Nephron (organoid): ENCODE measurements around the gene OTUD6A.

Source experiments
- H3K27ac Mint-ChIP-seq, 3 experiments: 2 replicates each; pipeline ENCODE4 v1.8.0; 2020; ENCODE audit warnings: mixed read lengths in 3 of 3, mild to moderate bottlenecking in 2 of 3, moderate library complexity in 1 of 3
- H3K27me3 Mint-ChIP-seq: 2 replicates; pipeline ENCODE4 v1.8.0; 2021; ENCODE audit warnings: low read depth, mild to moderate bottlenecking, moderate library complexity, mixed read lengths
- H3K36me3 Mint-ChIP-seq: 2 replicates; pipeline ENCODE4 v1.8.0; 2020; ENCODE audit warnings: low read depth, mixed read lengths
- H3K4me1 Mint-ChIP-seq: 2 replicates; pipeline ENCODE4 v1.8.0; 2020; ENCODE audit warnings: mixed read lengths
- H3K4me3 Mint-ChIP-seq, 3 experiments: 2 replicates each; pipeline ENCODE4 v1.8.0; 2020; ENCODE audit warnings: mild to moderate bottlenecking in 3 of 3, mixed read lengths in 3 of 3, moderate library complexity in 2 of 3
- H3K9me3 Mint-ChIP-seq: 2 replicates; pipeline ENCODE4 v1.8.0; 2020; ENCODE audit warnings: mixed read lengths
- CTCF ChIP-seq, 3 experiments: fragments of 200-600 bp; sonication (generic); IDR thresholded peaks; one replicate each; pipeline ENCODE4 v1.5.0; 2021; ENCODE audit warnings: antibody characterized with exemption in 3 of 3; ENCODE audit not compliant: unreplicated experiment in 3 of 3

OTUD6A gene

GRCh38 chrX:70025464-70025863 lies 36.8 kb upstream of the OTUD6A start:
- TF ChIP-seq CTCF (IDR thresholded peaks at IDR 0.05; ENCODE audit: unreplicated experiment in 3 of 3), result no peak
- H3K36me3 Mint-ChIP-seq, result no peaks in the 10 kb centered on the region
- H3K4me3 Mint-ChIP-seq, result no peak overlapping the region
- peaks cover 2% of the 10 kb centered on the region for H3K9me3 Mint-ChIP-seq
- no peaks in the 10 kb centered on the region for H3K27me3 Mint-ChIP-seq
- peak overlapping the region in 1 of 3 experiments; percentile 49 for H3K27ac Mint-ChIP-seq
- peaks cover 23% of the 10 kb centered on the region for H3K4me1 Mint-ChIP-seq

GRCh38 chrX:70026112-70026850 lies 36.0 kb upstream of the OTUD6A start:
- no peak for TF ChIP-seq CTCF (IDR thresholded peaks at IDR 0.05; ENCODE audit: unreplicated experiment in 3 of 3)
- Mint-ChIP-seq H3K4me3 (no peak overlapping the region), H3K36me3 (no peaks in the 10 kb centered on the region), H3K27me3 (no peaks in the 10 kb centered on the region), H3K4me1 (peaks cover 26% of the 10 kb centered on the region), H3K9me3 (peaks cover 2% of the 10 kb centered on the region), H3K27ac (peak overlapping the region in 1 of 3 experiments; percentile 49)

GRCh38 chrX:70026851-70027200 lies 35.4 kb upstream of the OTUD6A start:
- H3K27ac Mint-ChIP-seq, result no peak overlapping the region
- H3K9me3 Mint-ChIP-seq, result peaks cover 2% of the 10 kb centered on the region
- peaks cover 26% of the 10 kb centered on the region for H3K4me1 Mint-ChIP-seq
- H3K4me3 Mint-ChIP-seq, result no peak overlapping the region
- no peaks in the 10 kb centered on the region for H3K27me3 Mint-ChIP-seq
- no peaks in the 10 kb centered on the region for H3K36me3 Mint-ChIP-seq
- no peak for TF ChIP-seq CTCF (IDR thresholded peaks at IDR 0.05; ENCODE audit: unreplicated experiment in 3 of 3)

GRCh38 chrX:70029863-70030262 lies 32.4 kb upstream of the OTUD6A start:
- no peak overlapping the region for H3K4me3 Mint-ChIP-seq
- no peak for TF ChIP-seq CTCF (IDR thresholded peaks at IDR 0.05; ENCODE audit: unreplicated experiment in 3 of 3)
- no peaks in the 10 kb centered on the region for H3K36me3 Mint-ChIP-seq
- peaks cover 27% of the 10 kb centered on the region for H3K4me1 Mint-ChIP-seq
- H3K27ac Mint-ChIP-seq, result peak overlapping the region in 1 of 3 experiments; percentile 20
- peaks cover 2% of the 10 kb centered on the region for H3K9me3 Mint-ChIP-seq
- H3K27me3 Mint-ChIP-seq, result no peaks in the 10 kb centered on the region

- TF ChIP-seq CTCF (IDR thresholded peaks at IDR 0.05; ENCODE audit: unreplicated experiment in 3 of 3), result peak; percentile 56 to 66 (median 59)
- H3K4me3 Mint-ChIP-seq, result no peak overlapping the region
- H3K4me1 Mint-ChIP-seq, result peaks cover 25% of the 10 kb centered on the region
These were observed 31.9 kb upstream of the OTUD6A start for GRCh38 chrX:70030301-70030767.

GRCh38 chrX:70032792-70033191 lies 29.5 kb upstream of the OTUD6A start:
- no peak for TF ChIP-seq CTCF (IDR thresholded peaks at IDR 0.05; ENCODE audit: unreplicated experiment in 3 of 3)
- Mint-ChIP-seq H3K4me1 (peaks cover 15% of the 10 kb centered on the region), H3K27ac (peak overlapping the region in 1 of 3 experiments; percentile 1), H3K27me3 (peaks cover 4% of the 10 kb centered on the region), H3K36me3 (no peaks in the 10 kb centered on the region), H3K9me3 (peaks cover 2% of the 10 kb centered on the region), H3K4me3 (no peak overlapping the region)

More at GRCh38 chrX:70030301-70030767, 31.9 kb upstream of the OTUD6A start:
- Mint-ChIP-seq H3K9me3 (peaks cover 2% of the 10 kb centered on the region), H3K36me3 (no peaks in the 10 kb centered on the region), H3K27me3 (no peaks in the 10 kb centered on the region), H3K27ac (peak overlapping the region in 2 of 3 experiments; percentile 20 to 46)
